ENCODE measurements around the gene RAB11FIP5. TPM values are rescaled to one million over a fixed set of nuclear protein-coding genes. Genes with fewer than 3 reads are reported as not detected.

RAB11FIP5 gene, protein sequence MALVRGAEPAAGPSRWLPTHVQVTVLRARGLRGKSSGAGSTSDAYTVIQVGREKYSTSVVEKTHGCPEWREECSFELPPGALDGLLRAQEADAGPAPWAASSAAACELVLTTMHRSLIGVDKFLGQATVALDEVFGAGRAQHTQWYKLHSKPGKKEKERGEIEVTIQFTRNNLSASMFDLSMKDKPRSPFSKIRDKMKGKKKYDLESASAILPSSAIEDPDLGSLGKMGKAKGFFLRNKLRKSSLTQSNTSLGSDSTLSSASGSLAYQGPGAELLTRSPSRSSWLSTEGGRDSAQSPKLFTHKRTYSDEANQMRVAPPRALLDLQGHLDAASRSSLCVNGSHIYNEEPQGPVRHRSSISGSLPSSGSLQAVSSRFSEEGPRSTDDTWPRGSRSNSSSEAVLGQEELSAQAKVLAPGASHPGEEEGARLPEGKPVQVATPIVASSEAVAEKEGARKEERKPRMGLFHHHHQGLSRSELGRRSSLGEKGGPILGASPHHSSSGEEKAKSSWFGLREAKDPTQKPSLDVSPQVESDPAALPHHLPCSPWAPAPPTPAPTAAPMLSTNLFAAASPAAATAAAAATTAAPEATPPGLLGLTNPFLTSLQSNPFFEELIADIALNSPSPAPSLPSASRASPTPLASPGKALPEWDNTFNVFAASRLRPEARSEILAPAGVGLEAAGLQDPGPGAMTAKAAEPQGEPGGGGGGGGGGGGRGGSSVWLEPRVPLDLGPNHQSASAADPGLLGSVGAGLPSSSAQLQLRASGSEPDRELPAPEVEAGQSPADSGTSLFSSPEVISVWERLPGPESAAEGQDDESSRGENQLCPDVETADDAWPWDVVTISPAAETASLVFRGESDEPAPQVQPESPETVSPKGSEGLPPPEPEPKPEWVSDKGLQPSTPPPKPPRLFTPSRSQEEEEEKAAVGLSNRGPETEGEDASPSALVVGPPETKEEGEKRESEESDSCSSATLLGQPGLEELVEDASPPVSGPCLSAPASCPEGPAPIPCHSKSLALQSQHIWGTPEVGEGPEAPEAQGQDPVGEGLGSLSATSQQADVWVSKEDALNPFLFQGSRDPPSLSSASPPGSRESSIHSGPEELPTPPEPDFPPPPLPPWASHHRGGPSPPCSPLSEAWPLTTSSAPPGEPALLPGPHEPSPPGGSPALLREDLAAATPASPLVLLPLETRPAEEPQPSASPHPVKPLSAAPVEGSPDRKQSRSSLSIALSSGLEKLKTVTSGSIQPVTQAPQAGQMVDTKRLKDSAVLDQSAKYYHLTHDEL (N-terminal part only)
- total RNA-seq (2014; rRNA removed; shearing (Covaris generic)) (15.7 and 16.6 TPM in 2 replicates), polyA plus RNA-seq (2016; fragmentation: Nextera tagmentation; extraction: Ambion mirVana) (4.3 and 4.4 TPM in 2 replicates)
- long read RNA-seq, partial matches to known transcripts: 0 of 2 reads
- long read RNA-seq, other reads (novel, unspliced or antisense): 2 of 2 reads

DNA sequence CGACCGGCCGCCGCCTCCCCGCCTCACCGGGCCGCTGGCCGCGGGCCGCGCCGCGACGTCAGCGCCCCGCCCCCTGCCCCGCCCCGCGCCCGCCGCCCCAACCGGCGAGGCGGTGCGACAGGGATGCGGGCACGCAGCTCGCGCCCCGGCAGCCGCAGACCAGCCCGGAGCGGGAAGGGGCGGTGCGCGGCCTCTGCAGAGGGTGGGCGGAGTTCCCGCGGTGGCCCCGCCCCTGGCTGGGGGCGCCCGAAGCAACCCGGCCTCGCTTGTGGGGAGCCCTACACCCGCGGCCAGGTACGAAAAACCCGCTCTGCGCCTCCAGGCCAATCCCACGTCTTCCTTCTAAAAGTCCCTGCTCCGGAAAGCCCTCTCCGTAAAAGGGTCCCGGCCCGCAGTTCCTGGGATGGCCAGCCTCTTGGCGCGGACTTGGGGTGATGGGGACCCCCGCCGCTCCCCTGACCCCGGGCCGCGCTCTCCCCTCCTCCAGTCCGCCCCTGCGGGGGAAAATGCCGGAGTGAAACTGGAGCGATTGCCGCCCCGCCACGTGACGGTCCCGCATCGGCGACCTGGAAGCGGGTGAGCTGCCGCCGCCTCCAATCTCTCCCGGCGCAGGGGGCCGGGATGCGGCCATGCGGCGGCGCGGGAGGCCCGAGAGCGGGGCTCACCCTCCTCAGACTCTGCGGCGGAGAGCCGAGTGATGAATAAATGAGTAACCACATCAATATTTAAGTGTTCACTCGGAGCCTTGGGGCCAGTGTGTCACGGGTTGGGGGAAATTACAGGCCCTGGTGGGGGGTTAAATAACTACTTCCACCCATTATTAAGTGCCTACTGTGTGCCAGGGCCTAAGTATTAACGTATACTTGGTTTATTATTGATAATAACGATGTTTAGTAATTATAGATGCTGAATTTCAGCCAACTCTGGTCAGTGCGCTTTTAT is at the start of gene RAB11FIP5:
Gene RAB11FIP5, minus strand, starts transcription at position 36 of the 942 bp plus-strand sequence. CDS start 171 bp downstream, outside the sequence.
- Histone ChIP-seq H3K79me2 (replicated peaks; ENCODE audit: insufficient read depth) (peaks cover 27% of the 10 kb centered on the region), H3K36me3 (ENCODE audit: insufficient read depth) (no peaks in the 10 kb centered on the region; the same call in 1 of the 2 replicates), H3F3A (replicated peaks; ENCODE audit: low read depth) (peaks cover 12% of the 10 kb centered on the region), H4K20me1 (replicated peaks; ENCODE audit: insufficient read depth) (peaks cover 17% of the 10 kb centered on the region), H3K4me1 (ENCODE audit: insufficient read depth) (peaks cover 23% of the 10 kb centered on the region), H2AFZ (peak within 1 kb of the TSS; percentile 99), H3K4me2 (peak within 1 kb of the TSS; percentile 96), H3K9me2 (ENCODE audit: insufficient read depth) (no peaks in the 10 kb centered on the region), H3K27me3 (ENCODE audit: insufficient read depth) (peaks cover 34% of the 10 kb centered on the region), H3K27ac (ENCODE audit: low read depth) (0 out of 2 replicates have a peak within 1 kb of the TSS, but pooled peaks have one; percentile 6), H3K4me3 (peak within 1 kb of the TSS; percentile 82)
- Mint-ChIP-seq H3K9me3 (peaks cover 8% of the 10 kb centered on the region; the same call in 1 of the 3 replicates), H3K4me1 (peaks cover 23% of the 10 kb centered on the region), H3K36me3 (ENCODE audit: low read depth) (peaks cover 15% of the 10 kb centered on the region), H3K4me3 (peak within 1 kb of the TSS; percentile 92), H3K27ac (peak within 1 kb of the TSS; percentile 47; the same call in 1 of the 2 replicates), H3K27me3 (ENCODE audit: insufficient read depth, low read depth, poor library complexity) (peaks cover 30% of the 10 kb centered on the region)
- ATAC-seq: peak; percentile 78
- TF ChIP-seq EZH2phosphoT487 (IDR thresholded peaks at IDR 0.05; ENCODE audit: unreplicated experiment): no peak
- no peak for TF ChIP-seq ETS1 (IDR thresholded peaks at IDR 0.05)
- no peak for TF ChIP-seq NANOG (IDR thresholded peaks at IDR 0.05; ENCODE audit: borderline replicate concordance)
- TF ChIP-seq CTCF (conservative IDR thresholded peaks at IDR 0.05; ENCODE audit: low read depth in 2 of 2): no peak
- peak; percentile 74 for TF ChIP-seq POLR2AphosphoS5 (IDR thresholded peaks at IDR 0.05; ENCODE audit: low read depth)
- TF ChIP-seq CREB1 (CRISPR knock-in tag; IDR thresholded peaks at IDR 0.05; ENCODE audit: low read depth): 0 out of 2 replicates have a peak, but pooled peaks have one; percentile 2
- TF ChIP-seq JUNB (IDR thresholded peaks at IDR 0.05; ENCODE audit: unreplicated experiment): no peak
- DNase-seq (ENCODE audit: low spot score): peak; percentile 89
